HCT116 (cell line): Measurements from ENCODE around the gene GPATCH11.

Experiments used
- ATF3 ChIP-seq: IDR thresholded peaks from 2 replicates; pipeline ENCODE4 v1.6.1; 2012
- CTCF ChIP-seq, 3 experiments: fragments of 200-600 bp in 1 of 3; sonication (generic) in 1 of 3; IDR thresholded peaks in 2 of 3; conservative IDR thresholded peaks in 1 of 3; 2 replicates each; pipeline ENCODE4 v1.5.1; 2012 to 2017; ENCODE audit warnings: low read depth in 2 of 3, low read length in 2 of 3, antibody characterized with exemption in 1 of 3, borderline replicate concordance in 1 of 3, control low read depth in 1 of 3, mild to moderate bottlenecking in 1 of 3, mixed read lengths in 1 of 3, mixed run types in 1 of 3, moderate library complexity in 1 of 3; ENCODE audit not compliant: insufficient read depth in 1 of 3
- EZH2phosphoT487 ChIP-seq: fragments of 200-600 bp; IDR thresholded peaks from 2 replicates; pipeline ENCODE4 v1.6.1; 2018; ENCODE audit warnings: antibody characterized with exemption, borderline replicate concordance
- JUND ChIP-seq: IDR thresholded peaks from 2 replicates; pipeline ENCODE4 v1.6.1; 2012
- POLR2A ChIP-seq: IDR thresholded peaks from 2 replicates; pipeline ENCODE4 v1.7.0; 2011; ENCODE audit warnings: borderline replicate concordance; ENCODE audit not compliant: insufficient read depth, insufficient read length; ENCODE audit errors: extremely low read depth

- TF ChIP-seq JUND (no peak), CTCF (IDR thresholded peaks at IDR 0.05 in 2 of 3, conservative IDR thresholded peaks at IDR 0.05 in 1 of 3; ENCODE audit: borderline replicate concordance in 1 of 3, insufficient read depth in 1 of 3, low read depth in 2 of 3, low read length in 2 of 3) (no peak), POLR2A (no peak), ATF3 (no peak), EZH2phosphoT487 (no peak)
These were observed 20.8 kb downstream of the GPATCH11 start for GRCh38 chr2:37105150-37105549.
